Measurements from ENCODE around the gene XCL1. TPM values are rescaled to one million over a fixed set of nuclear protein-coding genes. Genes with fewer than 3 reads are reported as not detected.
"Not testable (repeated sequence)": the region's sequence is repeated elsewhere in the genome, so short reads cannot be mapped to it uniquely, and the experiment has no call there.

Gene XCL1
- total and polyA plus RNA-seq, 3 experiments from 2014 or later = 30.3 to 258 (median 242) TPM

DNA sequence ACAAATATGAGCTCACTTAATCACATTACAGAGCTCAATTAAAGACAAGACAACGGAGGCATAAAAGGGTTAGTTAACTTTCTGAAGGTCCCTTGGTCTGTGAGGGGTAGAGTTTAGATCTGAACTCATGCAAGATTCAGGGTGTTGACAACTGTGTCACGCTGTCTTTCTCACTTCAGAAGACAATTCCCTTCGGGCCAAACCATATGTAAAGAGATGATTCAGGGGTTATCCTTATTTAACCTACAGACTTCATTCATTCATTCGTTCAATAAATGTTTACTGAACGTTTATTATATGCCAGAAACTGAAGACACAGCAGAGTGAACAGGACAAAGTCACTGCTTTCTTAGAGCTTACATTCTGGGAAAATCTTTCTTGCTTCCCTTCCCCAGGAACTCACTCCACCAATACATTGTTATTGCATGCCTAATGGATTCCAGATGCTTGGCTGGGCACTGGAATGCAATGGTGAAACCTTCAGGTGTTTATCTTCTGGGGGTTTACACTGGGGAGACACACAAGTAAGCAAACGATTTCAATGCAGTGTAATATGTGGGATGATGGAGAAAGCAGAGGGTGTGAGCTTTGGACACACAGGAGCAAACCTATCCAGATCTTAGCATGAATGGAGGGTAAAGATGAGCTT lies 6.4 kb downstream of the XCL1 start:
- ChIA-PET CTCF (interaction anchor here (1.3 to 2.0 kb wide), 2 partner anchors 21 to 240 kb away, joined by 4 to 6 read pairs; no protein-coding TSS in a partner anchor), POLR2A (interaction anchor here (0.6 kb wide), 1 partner anchor 81 kb away, joined by 3 read pairs; no protein-coding TSS in a partner anchor)
- no peaks in the 10 kb centered on the region for H3K9me3 ChIP-seq (ENCODE audit: low read length)
- no peak overlapping the region for H3K27ac ChIP-seq (ENCODE audit: low read depth, low read length)
- Mint-ChIP-seq H3K36me3 (peaks cover 0 to 10% (median 0%) of the 10 kb centered on the region in 3 donors), H3K4me3 (no peak overlapping the region), H3K27me3 (no peaks in the 10 kb centered on the region), H3K4me1 (peaks cover 5 to 27% (median 13%) of the 10 kb centered on the region in 3 donors), H3K9me3 (peaks cover 0 to 3% (median 0%) of the 10 kb centered on the region in 5 donors), H3K27ac (no peak overlapping the region)
- no peaks in the 10 kb centered on the region for H3K36me3 ChIP-seq (ENCODE audit: insufficient read depth, low read length)
- H3K4me1 ChIP-seq (ENCODE audit: insufficient read depth, low read length) = no peaks in the 10 kb centered on the region
- no peak overlapping the region for H3K4me3 ChIP-seq (ENCODE audit: low read length)
- no peak for DNase-seq
- H3K27me3 ChIP-seq (ENCODE audit: insufficient read depth, low read length, poor library complexity, severe bottlenecking) = no peaks in the 10 kb centered on the region

DNA sequence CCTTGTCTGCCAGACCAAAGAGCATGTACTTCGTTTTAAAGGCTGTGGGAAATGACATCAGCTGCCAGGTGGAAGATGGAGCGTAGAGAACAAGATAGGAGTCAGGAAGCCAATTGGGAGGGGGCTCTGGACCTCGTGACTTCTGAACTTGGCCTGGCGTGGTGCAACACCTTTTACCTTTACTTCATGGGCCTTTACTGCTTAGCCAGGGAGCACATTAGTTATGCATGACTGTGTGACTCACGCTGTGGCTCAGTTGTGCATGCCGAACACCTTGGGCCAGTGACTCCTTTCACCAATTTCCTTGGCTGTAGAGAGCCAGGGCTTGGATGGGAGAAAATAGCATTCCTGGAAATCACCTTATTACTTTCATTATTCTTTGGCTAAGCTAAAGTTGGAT lies 7.2 kb downstream of the XCL1 start:
- no peaks in the 10 kb centered on the region for H3K36me3 ChIP-seq (ENCODE audit: insufficient read depth, low read length)
- H3K27me3 ChIP-seq (ENCODE audit: insufficient read depth, low read length, poor library complexity, severe bottlenecking) = no peaks in the 10 kb centered on the region
- Mint-ChIP-seq H3K27me3 (no peaks in the 10 kb centered on the region), H3K9me3 (peaks cover 0 to 3% (median 0%) of the 10 kb centered on the region in 5 donors), H3K4me1 (peaks cover 4 to 19% (median 9%) of the 10 kb centered on the region in 3 donors), H3K4me3 (no peak overlapping the region), H3K27ac (no peak overlapping the region), H3K36me3 (peaks cover 0 to 10% (median 1%) of the 10 kb centered on the region in 3 donors)
- DNase-seq = no peak
- H3K4me3 ChIP-seq (ENCODE audit: low read length) = no peak overlapping the region
- no peaks in the 10 kb centered on the region for H3K9me3 ChIP-seq (ENCODE audit: low read length)
- H3K27ac ChIP-seq (ENCODE audit: low read depth, low read length) = no peak overlapping the region
- POLR2A ChIA-PET = no interaction called here
- H3K4me1 ChIP-seq (ENCODE audit: insufficient read depth, low read length) = no peaks in the 10 kb centered on the region
- CTCF ChIA-PET = interaction anchor here (2.0 kb wide), 1 partner anchor 20 kb away, joined by 6 read pairs; no protein-coding TSS in a partner anchor

DNA sequence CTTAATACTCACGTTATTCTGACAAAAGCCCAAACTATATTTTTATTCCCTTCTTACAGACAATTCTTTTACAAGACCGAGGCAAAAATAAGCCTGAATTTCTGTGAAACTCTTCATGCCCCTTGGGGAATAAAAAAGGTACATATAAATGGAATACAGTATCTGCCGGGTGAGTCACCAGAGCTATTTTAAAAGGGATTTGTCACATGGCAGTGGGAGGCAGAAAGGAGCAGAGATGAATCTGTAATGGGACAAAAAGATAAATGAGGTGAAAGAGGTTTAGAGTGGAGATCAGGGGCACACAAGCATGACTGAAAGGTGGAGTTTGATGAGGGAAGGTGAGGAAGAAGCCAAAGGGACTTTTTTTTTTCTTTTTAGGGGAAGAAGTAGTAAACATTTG lies 8.8 kb downstream of the XCL1 start:
- Histone ChIP-seq H3K27me3 (ENCODE audit: insufficient read depth, low read length, poor library complexity, severe bottlenecking) (no peaks in the 10 kb centered on the region), H3K36me3 (ENCODE audit: insufficient read depth, low read length) (no peaks in the 10 kb centered on the region), H3K4me1 (ENCODE audit: insufficient read depth, low read length) (no peaks in the 10 kb centered on the region), H3K27ac (ENCODE audit: low read depth, low read length) (no peak overlapping the region), H3K9me3 (ENCODE audit: low read length) (no peaks in the 10 kb centered on the region), H3K4me3 (ENCODE audit: low read length) (no peak overlapping the region)
- CTCF ChIA-PET = interaction anchor here (1.6 kb wide), 1 partner anchor 243 kb away, joined by 3 read pairs; no protein-coding TSS in a partner anchor
- no peaks in the 10 kb centered on the region for H3K27me3 Mint-ChIP-seq
- H3K27ac Mint-ChIP-seq = peak overlapping the region in 1 of 8 donors; percentile 43
- H3K4me3 Mint-ChIP-seq = no peak overlapping the region
- no peak for DNase-seq
- peaks cover 0 to 3% (median 1%) of the 10 kb centered on the region in 3 donors for H3K36me3 Mint-ChIP-seq
- H3K9me3 Mint-ChIP-seq = peaks cover 0 to 3% (median 0%) of the 10 kb centered on the region in 5 donors
- peaks cover 0 to 6% (median 4%) of the 10 kb centered on the region in 3 donors for H3K4me1 Mint-ChIP-seq
- POLR2A ChIA-PET = no interaction called here

DNA sequence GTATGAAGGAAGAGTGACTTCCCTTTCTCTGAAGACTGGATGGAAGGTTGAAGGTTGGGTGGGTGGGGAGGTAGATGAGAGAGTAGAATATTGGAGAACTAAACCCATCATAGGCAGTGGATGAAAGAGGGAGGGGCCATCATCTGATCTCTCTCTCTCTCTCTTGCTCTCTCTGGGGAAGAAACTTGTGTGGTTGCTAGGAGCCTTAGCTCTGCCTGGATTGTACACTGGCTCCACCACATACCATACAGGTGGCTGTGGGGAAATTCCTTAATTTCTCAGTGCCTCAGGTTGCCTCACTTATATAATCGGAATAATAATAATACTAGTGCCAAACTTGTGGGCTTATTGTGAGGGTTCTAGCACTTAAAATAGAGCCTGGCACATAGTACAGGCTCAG lies 9.5 kb downstream of the XCL1 start:
- H3K27ac ChIP-seq (ENCODE audit: low read depth, low read length) = no peak overlapping the region
- ChIA-PET CTCF (interaction anchor here (1.6 kb wide), 1 partner anchor 243 kb away, joined by 3 read pairs; no protein-coding TSS in a partner anchor), POLR2A (no interaction called here)
- no peaks in the 10 kb centered on the region for H3K4me1 ChIP-seq (ENCODE audit: insufficient read depth, low read length)
- H3K36me3 Mint-ChIP-seq = peaks cover 0 to 1% (median 0%) of the 10 kb centered on the region in 3 donors
- no peaks in the 10 kb centered on the region for H3K27me3 Mint-ChIP-seq
- no peaks in the 10 kb centered on the region for H3K27me3 ChIP-seq (ENCODE audit: insufficient read depth, low read length, poor library complexity, severe bottlenecking)
- H3K4me1 Mint-ChIP-seq = no peaks in the 10 kb centered on the region
- H3K4me3 ChIP-seq (ENCODE audit: low read length) = no peak overlapping the region
- no peak for DNase-seq
- H3K27ac Mint-ChIP-seq = peak overlapping the region in 1 of 8 donors; percentile 10
- H3K9me3 ChIP-seq (ENCODE audit: low read length) = no peaks in the 10 kb centered on the region
- peaks cover 0 to 3% (median 0%) of the 10 kb centered on the region in 5 donors for H3K9me3 Mint-ChIP-seq
- H3K4me3 Mint-ChIP-seq = no peak overlapping the region
- H3K36me3 ChIP-seq (ENCODE audit: insufficient read depth, low read length) = no peaks in the 10 kb centered on the region

DNA sequence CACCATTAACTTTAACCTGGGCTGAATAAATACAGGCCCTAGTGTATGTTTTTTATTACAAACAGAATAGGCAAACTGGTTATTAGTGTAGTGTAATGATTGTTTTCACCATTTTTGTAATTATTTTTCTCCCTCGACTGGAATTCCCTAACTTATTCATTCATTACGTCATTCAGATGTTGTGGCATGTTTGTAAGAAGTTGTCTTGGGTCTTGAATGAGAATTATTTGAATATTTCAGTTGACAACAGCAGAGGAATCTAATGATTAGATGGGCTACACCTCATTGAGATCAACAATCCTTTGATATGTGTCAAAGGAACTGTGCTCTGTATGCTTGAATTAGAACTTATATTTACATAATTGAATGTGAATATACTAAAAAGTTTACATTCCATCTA lies 12.8 kb downstream of the XCL1 start:
- ChIA-PET POLR2A (no interaction called here), CTCF (no interaction called here)
- H3K27me3 ChIP-seq (ENCODE audit: insufficient read depth, low read length, poor library complexity, severe bottlenecking) = no peaks in the 10 kb centered on the region
- Mint-ChIP-seq H3K27ac (no peak overlapping the region), H3K27me3 (no peaks in the 10 kb centered on the region), H3K4me3 (no peak overlapping the region), H3K36me3 (peaks cover 0 to 1% (median 0%) of the 10 kb centered on the region in 3 donors), H3K9me3 (peaks cover 0 to 3% (median 0%) of the 10 kb centered on the region in 5 donors), H3K4me1 (no peaks in the 10 kb centered on the region)
- no peak for DNase-seq
- no peaks in the 10 kb centered on the region for H3K36me3 ChIP-seq (ENCODE audit: insufficient read depth, low read length)
- H3K27ac ChIP-seq (ENCODE audit: low read depth, low read length) = no peak overlapping the region
- H3K9me3 ChIP-seq (ENCODE audit: low read length) = no peaks in the 10 kb centered on the region
- no peaks in the 10 kb centered on the region for H3K4me1 ChIP-seq (ENCODE audit: insufficient read depth, low read length)
- H3K4me3 ChIP-seq (ENCODE audit: low read length) = no peak overlapping the region

DNA sequence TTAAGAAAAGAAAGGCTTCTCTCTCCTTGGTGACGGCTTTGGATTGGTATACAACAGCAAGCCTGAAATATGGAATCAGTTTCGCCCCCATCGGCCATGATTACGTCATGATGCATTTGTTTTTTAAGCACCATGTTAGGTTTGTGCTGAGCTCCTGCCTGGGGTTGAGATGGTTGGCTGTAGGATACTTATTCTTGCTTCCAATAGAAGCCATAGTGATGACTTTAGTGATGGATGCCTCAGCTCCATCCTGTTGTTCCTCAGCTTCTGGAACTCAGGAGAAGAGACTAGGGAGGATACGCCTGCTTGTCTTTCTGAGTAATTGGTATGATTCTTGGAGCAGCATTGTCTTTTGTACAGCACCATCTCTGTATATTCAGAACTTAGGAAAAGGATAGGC lies 14.7 kb downstream of the XCL1 start:
- Mint-ChIP-seq H3K27ac (no peak overlapping the region), H3K27me3 (no peaks in the 10 kb centered on the region), H3K36me3 (peaks cover 0 to 1% (median 0%) of the 10 kb centered on the region in 3 donors), H3K9me3 (peaks cover 0 to 3% (median 0%) of the 10 kb centered on the region in 5 donors), H3K4me1 (no peaks in the 10 kb centered on the region), H3K4me3 (no peak overlapping the region)
- ChIA-PET POLR2A (no interaction called here), CTCF (interaction anchor here (1.5 to 1.9 kb wide), 2 partner anchors 12 to 151 kb away, joined by 5 to 6 read pairs; no protein-coding TSS in a partner anchor)
- H3K4me1 ChIP-seq (ENCODE audit: insufficient read depth, low read length) = no peaks in the 10 kb centered on the region
- no peaks in the 10 kb centered on the region for H3K27me3 ChIP-seq (ENCODE audit: insufficient read depth, low read length, poor library complexity, severe bottlenecking)
- H3K9me3 ChIP-seq (ENCODE audit: low read length) = no peaks in the 10 kb centered on the region
- H3K4me3 ChIP-seq (ENCODE audit: low read length) = no peak overlapping the region
- no peak for DNase-seq
- H3K36me3 ChIP-seq (ENCODE audit: insufficient read depth, low read length) = no peaks in the 10 kb centered on the region
- no peak overlapping the region for H3K27ac ChIP-seq (ENCODE audit: low read depth, low read length)

DNA sequence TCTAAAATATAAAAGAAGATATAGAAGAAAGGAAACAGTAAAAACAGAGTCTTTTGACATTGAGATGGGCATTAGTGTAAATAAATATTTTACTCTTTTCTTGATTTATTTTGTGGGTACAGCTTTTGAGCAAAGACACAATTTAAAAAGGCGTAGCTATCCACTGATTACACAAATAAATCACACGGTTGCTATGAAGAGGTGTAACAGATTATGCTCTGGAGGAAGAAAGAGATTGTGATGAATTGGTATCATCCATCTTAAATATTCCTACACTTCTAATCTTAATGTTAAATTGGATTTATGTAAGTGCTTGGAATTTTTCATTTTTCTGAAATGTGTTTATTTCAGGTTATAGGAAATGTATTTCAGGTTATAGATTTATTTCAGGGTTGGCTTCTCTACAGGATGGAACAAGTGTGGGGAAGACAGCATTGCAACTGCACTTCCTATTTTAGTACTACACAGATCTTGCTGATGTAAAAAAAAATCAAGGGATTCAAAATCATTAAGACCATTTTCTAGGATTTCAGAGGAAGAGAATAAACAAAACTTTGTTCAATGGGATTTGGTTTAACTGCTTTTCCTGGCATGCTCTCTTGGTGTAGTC lies 15.3 kb downstream of the XCL1 start:
- Mint-ChIP-seq H3K36me3 (peaks cover 0 to 1% (median 0%) of the 10 kb centered on the region in 3 donors), H3K4me3 (no peak overlapping the region), H3K9me3 (peaks cover 0 to 3% (median 0%) of the 10 kb centered on the region in 5 donors), H3K4me1 (no peaks in the 10 kb centered on the region), H3K27me3 (no peaks in the 10 kb centered on the region), H3K27ac (no peak overlapping the region)
- ChIA-PET CTCF (interaction anchor here (1.5 to 1.9 kb wide), 2 partner anchors 12 to 152 kb away, joined by 5 to 6 read pairs; no protein-coding TSS in a partner anchor), POLR2A (no interaction called here)
- H3K27ac ChIP-seq (ENCODE audit: low read depth, low read length) = no peak overlapping the region
- no peak overlapping the region for H3K4me3 ChIP-seq (ENCODE audit: low read length)
- H3K27me3 ChIP-seq (ENCODE audit: insufficient read depth, low read length, poor library complexity, severe bottlenecking) = no peaks in the 10 kb centered on the region
- H3K9me3 ChIP-seq (ENCODE audit: low read length) = no peaks in the 10 kb centered on the region
- DNase-seq = no peak
- no peaks in the 10 kb centered on the region for H3K36me3 ChIP-seq (ENCODE audit: insufficient read depth, low read length)
- no peaks in the 10 kb centered on the region for H3K4me1 ChIP-seq (ENCODE audit: insufficient read depth, low read length)

DNA sequence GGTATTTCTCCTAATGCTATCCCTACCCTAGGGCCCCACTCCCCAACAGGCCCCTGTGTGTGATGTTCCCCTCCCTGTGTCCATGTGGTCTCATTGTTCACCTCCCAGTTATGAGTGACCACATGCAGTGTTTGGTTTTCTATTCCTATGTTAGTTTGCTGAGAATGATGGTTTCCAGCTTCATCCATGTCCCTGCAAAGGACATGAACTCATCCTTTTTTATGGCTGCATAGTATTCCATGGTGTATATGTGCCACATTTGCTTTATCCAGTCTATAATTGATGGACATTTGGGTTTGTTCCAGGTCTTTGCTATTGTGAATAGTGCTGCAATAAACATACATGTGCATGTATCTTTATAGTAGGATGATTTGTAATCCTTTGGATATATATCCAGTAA lies 19.0 kb downstream of the XCL1 start:
- H3K27me3 Mint-ChIP-seq; H3K9me3 ChIP-seq (ENCODE audit: low read length); CTCF ChIA-PET; H3K4me3 ChIP-seq (ENCODE audit: low read length); H3K36me3 Mint-ChIP-seq; H3K27me3 ChIP-seq (ENCODE audit: insufficient read depth, low read length, poor library complexity, severe bottlenecking); POLR2A ChIA-PET; H3K4me1 ChIP-seq (ENCODE audit: insufficient read depth, low read length); H3K9me3 Mint-ChIP-seq; H3K27ac Mint-ChIP-seq; DNase-seq; H3K4me1 Mint-ChIP-seq; H3K27ac ChIP-seq (ENCODE audit: low read depth, low read length); H3K36me3 ChIP-seq (ENCODE audit: insufficient read depth, low read length); H3K4me3 Mint-ChIP-seq: not testable (repeated sequence)

Data from CD8-positive, alpha-beta memory T cell (primary cell).